Measurements from ENCODE around the gene MIPEP.

The MIPEP gene

GRCh38 chr13:23805821-23806220 lies 83.4 kb downstream of the MIPEP start:
- Histone ChIP-seq H3K79me1 (ENCODE audit: low read length) (peaks cover 4% of the 10 kb centered on the region), H2BK5ac (ENCODE audit: low read depth, low read length, poor library complexity) (no peak overlapping the region), H3K9me3 (ENCODE audit: insufficient read depth, low read depth, low read length) (no peaks in the 10 kb centered on the region), H2BK12ac (ENCODE audit: low read length) (no peak overlapping the region), H2AFZ (ENCODE audit: insufficient read depth, low read length, poor library complexity) (no peak overlapping the region), H3K9ac (ENCODE audit: low read length) (no peak overlapping the region), H3K4me2 (ENCODE audit: low read length) (no peak overlapping the region), H3K18ac (ENCODE audit: low read length) (no peak overlapping the region), H3K23ac (ENCODE audit: low read length) (no peak overlapping the region), H3K14ac (ENCODE audit: low read length) (no peak overlapping the region), H4K12ac (ENCODE audit: low read depth, low read length) (no peak overlapping the region), H4K91ac (ENCODE audit: low read depth, low read length) (no peak overlapping the region), H3K4ac (ENCODE audit: low read depth, low read length) (no peak overlapping the region), H3K27me3 (ENCODE audit: insufficient read depth, low read length) (no peaks in the 10 kb centered on the region), H2BK120ac (ENCODE audit: insufficient read depth, low read length, poor library complexity) (no peak overlapping the region), H3K27ac (ENCODE audit: low read depth, low read length) (no peak overlapping the region), H4K8ac (ENCODE audit: low read depth, low read length) (no peak overlapping the region), H3K79me2 (ENCODE audit: control insufficient read depth, insufficient read depth, low read length, poor library complexity) (no peaks in the 10 kb centered on the region), H3K36me3 (ENCODE audit: control insufficient read depth in 1 of 2, insufficient read depth in 2 of 2, low read length in 2 of 2) (no peaks in the 10 kb centered on the region), H3K4me1 (ENCODE audit: control insufficient read depth in 1 of 2, insufficient read depth in 2 of 2, low read length in 2 of 2) (peaks cover 2 to 5% of the 10 kb centered on the region in 2 experiments), H3K4me3 (ENCODE audit: low read depth, low read length) (no peak overlapping the region), H2AK5ac (ENCODE audit: low read length) (no peak overlapping the region)
- DNase-seq: no peak
- no CpG with 5 or more reads among the region's 1 CpG for WGBS (ENCODE audit: extremely low coverage, insufficient coverage, insufficient read length)

GRCh38 chr13:23805122-23805521 lies 84.1 kb downstream of the MIPEP start:
- no peak for DNase-seq
- H3K9ac ChIP-seq (ENCODE audit: low read length): no peak overlapping the region
- no peak overlapping the region for H3K14ac ChIP-seq (ENCODE audit: low read length)
- H4K12ac ChIP-seq (ENCODE audit: low read depth, low read length): no peak overlapping the region
- no peaks in the 10 kb centered on the region for H3K36me3 ChIP-seq (ENCODE audit: control insufficient read depth in 1 of 2, insufficient read depth in 2 of 2, low read length in 2 of 2)
- no peak overlapping the region for H3K27ac ChIP-seq (ENCODE audit: low read depth, low read length)
- H3K27me3 ChIP-seq (ENCODE audit: insufficient read depth, low read length): no peaks in the 10 kb centered on the region
- H3K79me1 ChIP-seq (ENCODE audit: low read length): no peaks in the 10 kb centered on the region
- no peaks in the 10 kb centered on the region for H3K9me3 ChIP-seq (ENCODE audit: insufficient read depth, low read depth, low read length)
- H3K4me3 ChIP-seq (ENCODE audit: low read depth, low read length): no peak overlapping the region
- H3K4me1 ChIP-seq (ENCODE audit: control insufficient read depth in 1 of 2, insufficient read depth in 2 of 2, low read length in 2 of 2): peaks cover 0 to 2% of the 10 kb centered on the region in 2 experiments
- H2AK5ac ChIP-seq (ENCODE audit: low read length): no peak overlapping the region
- H3K79me2 ChIP-seq (ENCODE audit: control insufficient read depth, insufficient read depth, low read length, poor library complexity): no peaks in the 10 kb centered on the region
- H3K18ac ChIP-seq (ENCODE audit: low read length): no peak overlapping the region
- H2AFZ ChIP-seq (ENCODE audit: insufficient read depth, low read length, poor library complexity): no peak overlapping the region
- no peak overlapping the region for H3K4ac ChIP-seq (ENCODE audit: low read depth, low read length)
- H4K91ac ChIP-seq (ENCODE audit: low read depth, low read length): no peak overlapping the region
- H2BK12ac ChIP-seq (ENCODE audit: low read length): no peak overlapping the region
- H3K4me2 ChIP-seq (ENCODE audit: low read length): no peak overlapping the region
- no peak overlapping the region for H2BK120ac ChIP-seq (ENCODE audit: insufficient read depth, low read length, poor library complexity)
- no peak overlapping the region for H3K23ac ChIP-seq (ENCODE audit: low read length)
- H2BK5ac ChIP-seq (ENCODE audit: low read depth, low read length, poor library complexity): no peak overlapping the region
- no peak overlapping the region for H4K8ac ChIP-seq (ENCODE audit: low read depth, low read length)
- WGBS (ENCODE audit: extremely low coverage, insufficient coverage, insufficient read length): no CpG with 5 or more reads among the region's 5 CpGs

DNA sequence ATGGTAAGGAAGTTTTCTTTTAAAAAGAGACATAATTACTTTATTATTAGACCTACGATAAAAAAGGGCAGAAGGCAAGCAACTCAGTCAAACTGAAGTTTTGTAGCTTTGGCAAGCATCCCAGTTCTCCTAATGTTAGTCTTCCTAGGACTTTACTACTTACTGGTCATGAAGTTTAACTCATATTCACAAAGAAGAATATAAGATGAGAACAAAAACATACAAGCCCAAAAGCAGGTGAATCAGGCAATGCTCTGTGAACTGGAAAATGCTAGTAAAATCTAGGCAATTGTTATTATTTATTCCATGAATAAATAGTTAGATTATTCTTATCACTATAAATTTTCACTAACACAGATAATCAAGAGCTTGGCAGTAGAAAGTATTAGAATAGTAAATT lies 85.0 kb downstream of the MIPEP start:
- H2BK5ac ChIP-seq (ENCODE audit: low read depth, low read length, poor library complexity): no peak overlapping the region
- no peak overlapping the region for H4K8ac ChIP-seq (ENCODE audit: low read depth, low read length)
- H2AK5ac ChIP-seq (ENCODE audit: low read length): no peak overlapping the region
- H3K79me2 ChIP-seq (ENCODE audit: control insufficient read depth, insufficient read depth, low read length, poor library complexity): no peaks in the 10 kb centered on the region
- H3K4me1 ChIP-seq (ENCODE audit: control insufficient read depth in 1 of 2, insufficient read depth in 2 of 2, low read length in 2 of 2): peaks cover 0 to 2% of the 10 kb centered on the region in 2 experiments
- no peak overlapping the region for H3K4ac ChIP-seq (ENCODE audit: low read depth, low read length)
- H3K23ac ChIP-seq (ENCODE audit: low read length): no peak overlapping the region
- no peak overlapping the region for H2BK120ac ChIP-seq (ENCODE audit: insufficient read depth, low read length, poor library complexity)
- H3K4me3 ChIP-seq (ENCODE audit: low read depth, low read length): no peak overlapping the region
- WGBS (ENCODE audit: extremely low coverage, insufficient coverage, insufficient read length): no CpG with 5 or more reads among the region's 1 CpG
- H3K14ac ChIP-seq (ENCODE audit: low read length): no peak overlapping the region
- H2BK12ac ChIP-seq (ENCODE audit: low read length): no peak overlapping the region
- no peak overlapping the region for H3K4me2 ChIP-seq (ENCODE audit: low read length)
- no peak overlapping the region for H4K12ac ChIP-seq (ENCODE audit: low read depth, low read length)
- no peaks in the 10 kb centered on the region for H3K79me1 ChIP-seq (ENCODE audit: low read length)
- no peak overlapping the region for H4K91ac ChIP-seq (ENCODE audit: low read depth, low read length)
- no peaks in the 10 kb centered on the region for H3K36me3 ChIP-seq (ENCODE audit: control insufficient read depth in 1 of 2, insufficient read depth in 2 of 2, low read length in 2 of 2)
- H3K9me3 ChIP-seq (ENCODE audit: insufficient read depth, low read depth, low read length): no peaks in the 10 kb centered on the region
- H3K27ac ChIP-seq (ENCODE audit: low read depth, low read length): no peak overlapping the region
- no peak for DNase-seq
- no peak overlapping the region for H3K9ac ChIP-seq (ENCODE audit: low read length)
- H3K27me3 ChIP-seq (ENCODE audit: insufficient read depth, low read length): no peaks in the 10 kb centered on the region
- H2AFZ ChIP-seq (ENCODE audit: insufficient read depth, low read length, poor library complexity): no peak overlapping the region
- H3K18ac ChIP-seq (ENCODE audit: low read length): no peak overlapping the region

DNA sequence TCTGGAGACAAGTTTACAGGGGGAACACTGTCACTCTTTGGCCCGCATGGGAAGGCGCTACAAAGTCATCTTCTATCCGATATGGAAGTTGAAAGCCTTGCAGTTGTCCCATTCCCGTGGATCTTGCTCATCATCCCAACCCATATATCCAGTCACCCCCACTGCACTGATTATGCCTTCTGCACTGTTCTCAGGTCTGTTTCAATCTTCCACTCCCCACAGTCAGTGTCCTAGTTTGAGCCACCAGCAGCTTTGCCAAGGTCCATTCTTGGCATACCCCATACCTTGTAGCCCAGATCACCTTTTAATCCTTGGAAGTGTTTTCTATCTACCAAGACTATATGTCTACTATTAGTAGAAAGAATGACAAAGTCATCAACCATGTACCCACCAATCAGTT lies 88.1 kb downstream of the MIPEP start:
- H2BK5ac ChIP-seq (ENCODE audit: low read depth, low read length, poor library complexity): no peak overlapping the region
- no peak overlapping the region for H3K14ac ChIP-seq (ENCODE audit: low read length)
- no peaks in the 10 kb centered on the region for H3K79me2 ChIP-seq (ENCODE audit: control insufficient read depth, insufficient read depth, low read length, poor library complexity)
- H3K18ac ChIP-seq (ENCODE audit: low read length): no peak overlapping the region
- H3K4me3 ChIP-seq (ENCODE audit: low read depth, low read length): no peak overlapping the region
- no peak overlapping the region for H2AK5ac ChIP-seq (ENCODE audit: low read length)
- H3K27ac ChIP-seq (ENCODE audit: low read depth, low read length): no peak overlapping the region
- no peak overlapping the region for H3K9ac ChIP-seq (ENCODE audit: low read length)
- DNase-seq: peak; percentile 57 to 68
- no CpG with 5 or more reads among the region's 4 CpGs for WGBS (ENCODE audit: extremely low coverage, insufficient coverage, insufficient read length)
- no peak overlapping the region for H2BK120ac ChIP-seq (ENCODE audit: insufficient read depth, low read length, poor library complexity)
- no peaks in the 10 kb centered on the region for H3K27me3 ChIP-seq (ENCODE audit: insufficient read depth, low read length)
- H3K36me3 ChIP-seq (ENCODE audit: control insufficient read depth in 1 of 2, insufficient read depth in 2 of 2, low read length in 2 of 2): peaks cover 0 to 3% of the 10 kb centered on the region in 2 experiments
- H3K79me1 ChIP-seq (ENCODE audit: low read length): no peaks in the 10 kb centered on the region
- H4K8ac ChIP-seq (ENCODE audit: low read depth, low read length): no peak overlapping the region
- no peak overlapping the region for H3K4ac ChIP-seq (ENCODE audit: low read depth, low read length)
- H3K4me1 ChIP-seq (ENCODE audit: control insufficient read depth in 1 of 2, insufficient read depth in 2 of 2, low read length in 2 of 2): no peaks in the 10 kb centered on the region
- no peak overlapping the region for H3K23ac ChIP-seq (ENCODE audit: low read length)
- H3K4me2 ChIP-seq (ENCODE audit: low read length): no peak overlapping the region
- H4K12ac ChIP-seq (ENCODE audit: low read depth, low read length): no peak overlapping the region
- no peak overlapping the region for H2BK12ac ChIP-seq (ENCODE audit: low read length)
- no peak overlapping the region for H4K91ac ChIP-seq (ENCODE audit: low read depth, low read length)
- no peak overlapping the region for H2AFZ ChIP-seq (ENCODE audit: insufficient read depth, low read length, poor library complexity)
- H3K9me3 ChIP-seq (ENCODE audit: insufficient read depth, low read depth, low read length): peaks cover 3% of the 10 kb centered on the region

Measured in trophoblast cell (in vitro differentiated cells and primary cell).